Measurements from ENCODE around the gene SMCHD1. TPM values are rescaled to one million over a fixed set of nuclear protein-coding genes. Genes with fewer than 3 reads are reported as not detected.

Gene SMCHD1
- total and polyA plus RNA-seq, 10 of the 15 experiments (the other 5 are each of a cell fraction or from before 2014, with no cell fraction given), result 6.0 to 110 (median 48.0) TPM

- CTCF ChIA-PET, result interaction anchor here (1.2 kb wide), 1 partner anchor 25 kb away, joined by 3 read pairs; no protein-coding TSS in a partner anchor
Measured at GRCh38 chr18:2847317-2848246, 192.1 kb downstream of the SMCHD1 start.

More at GRCh38 chr18:2847317-2848246, 192.1 kb downstream of the SMCHD1 start:
- no peak overlapping the region for H3K9ac ChIP-seq (ENCODE audit: control insufficient read depth, insufficient read depth, low read length)
- ChIA-PET SMC1A (ENCODE audit: uncharacterized antibody, unreplicated experiment) (interaction anchor here (0.6 kb wide), 1 partner anchor 145 kb away, joined by 3 read pairs; no protein-coding TSS in a partner anchor), POLR2A (interaction anchor here (0.6 to 0.7 kb wide), 2 partner anchors 17 to 380 kb away, joined by 3 to 4 read pairs; no protein-coding TSS in a partner anchor), RAD21 (ENCODE audit: unreplicated experiment) (no interaction called here)
- H3K4me1 ChIP-seq (ENCODE audit: control insufficient read depth, insufficient read depth, low read length), result no peaks in the 10 kb centered on the region
- H4K20me1 ChIP-seq (ENCODE audit: control insufficient read depth, insufficient read depth), result no peaks in the 10 kb centered on the region
- peak overlapping the region; percentile 81 for H3K4me2 ChIP-seq (ENCODE audit: control insufficient read depth, insufficient read depth)
- no peak for DNase-seq (ENCODE audit: low read depth, low spot score)
- whole genome bisulfite sequencing (ENCODE audit: insufficient coverage, insufficient replicate concordance, low lambda C conversion rate, missing lambda C conversion rate), result under 1% methylated on average over 58 of the region's 80 CpGs
- no peak for FAIRE-seq
- H2AFZ ChIP-seq (ENCODE audit: control insufficient read depth, low read depth, low read length), result no peak overlapping the region
- peaks cover 4 to 14% of the 10 kb centered on the region in 2 experiments for H3K27me3 ChIP-seq (replicated peaks in 1 of 2; ENCODE audit: control insufficient read depth in 2 of 2, insufficient read depth in 2 of 2, low read length in 1 of 2)
- peak; percentile 64 for ATAC-seq
- intact Hi-C loops (cut with micrococcal nuclease; ENCODE audit: unreplicated experiment), result no loop called here
- peak overlapping the region; percentile 59 for H3K4me3 ChIP-seq
- BruUV-seq (replicated peaks), result no TSS peak
- TF ChIP-seq ZBED1 (IDR thresholded peaks at IDR 0.05; ENCODE audit: borderline replicate concordance) (no peak), SIX5 (IDR thresholded peaks at IDR 0.05; ENCODE audit: low read depth, low read length, severe bottlenecking) (no peak), ZBTB40 (IDR thresholded peaks at IDR 0.05; ENCODE audit: borderline replicate concordance) (no peak), SPI1 (IDR thresholded peaks at IDR 0.05; ENCODE audit: borderline replicate concordance, insufficient read depth, low read depth, low read length) (peak; percentile 36; the same call in 1 of the 2 replicates), HDAC6 (IDR thresholded peaks at IDR 0.05; ENCODE audit: unreplicated experiment) (peak; percentile 96), RELB (IDR thresholded peaks at IDR 0.05; ENCODE audit: low read depth) (no peak)
- no peaks in the 10 kb centered on the region for H3K36me3 ChIP-seq (ENCODE audit: control insufficient read depth in 2 of 2, insufficient read depth in 2 of 2, low read length in 1 of 2)
- H3K9me3 ChIP-seq (replicated peaks; ENCODE audit: control insufficient read depth, insufficient read depth, low read length), result no peaks in the 10 kb centered on the region
- in situ Hi-C loops (cut with MboI), result no loop called here
- no peak overlapping the region for H3K27ac ChIP-seq (ENCODE audit: control insufficient read depth, insufficient read depth)
- H3K79me2 ChIP-seq (ENCODE audit: control insufficient read depth, insufficient read depth, low read length), result no peaks in the 10 kb centered on the region
